CD4-positive, alpha-beta T cell (primary cell): ENCODE results near the gene NOD1. TPM values are rescaled to one million over a fixed set of nuclear protein-coding genes. Genes with fewer than 3 reads are reported as not detected.
A peak's percentile ranks its signal among the peaks of the same experiment; 100 is the strongest.

Experiments
- ATAC-seq: fragments of 200-7000 bp; cut with Tn5 transposase; one replicate; pipeline ENCODE4 v1.10.0; 2022; ENCODE audit warnings: mild to moderate bottlenecking; ENCODE audit not compliant: poor library complexity
- CTCF ChIA-PET: fragments of 350-600 bp; sonication (Branson Sonifier 250); formaldehyde crosslinking; loops from one replicate; lab custom pipeline; 2021; ENCODE audit warnings: antibody characterized with exemption, inconsistent platforms; lab: Charles Lee
- POLR2A ChIA-PET: fragments of 350-600 bp; sonication (Branson Sonifier 250); formaldehyde crosslinking; loops from one replicate; lab custom pipeline; 2021; ENCODE audit warnings: antibody characterized with exemption, inconsistent platforms; lab: Charles Lee
- DNase-seq, 14 experiments: peaks; one replicate each; pipeline ENCODE4 v3.0.0-alpha.2; 2013 to 2020; ENCODE audit warnings: mixed read lengths in 2 of 14
- H3K27ac ChIP-seq, 2 donors: one replicate each; pipeline versions ENCODE4 v1.5.1 to v1.7.0; 2013; ENCODE audit warnings: low read length in 2 of 2, low read depth in 1 of 2, mild to moderate bottlenecking in 1 of 2
- H3K27me3 ChIP-seq, 2 experiments: 1 replicate in 1 of 2; 2 replicates in 1 of 2; pipeline versions ENCODE4 v1.6.1 to v1.7.0; 2013; ENCODE audit warnings: low read length in 2 of 2, control low read depth in 1 of 2, mild to moderate bottlenecking in 1 of 2, moderate library complexity in 1 of 2; ENCODE audit not compliant: insufficient read depth in 2 of 2, control insufficient read depth in 1 of 2
- H3K36me3 ChIP-seq: one replicate; pipeline ENCODE4 v1.6.1; 2013; ENCODE audit warnings: low read length, control low read depth; ENCODE audit not compliant: insufficient read depth
- H3K4me1 ChIP-seq: one replicate; pipeline ENCODE4 v1.6.1; 2013; ENCODE audit warnings: low read length, control low read depth; ENCODE audit not compliant: insufficient read depth
- H3K4me3 ChIP-seq: one replicate; pipeline ENCODE4 v1.5.1; 2013; ENCODE audit warnings: mild to moderate bottlenecking, low read length, moderate library complexity
- H3K9me3 ChIP-seq, 2 experiments: 1 replicate in 1 of 2; 2 replicates in 1 of 2; pipeline versions ENCODE4 v1.6.1 to v1.7.0; 2013; ENCODE audit warnings: low read length in 2 of 2, mild to moderate bottlenecking in 2 of 2, control low read depth in 1 of 2, moderate library complexity in 1 of 2; ENCODE audit not compliant: control insufficient read depth in 1 of 2, insufficient read depth in 1 of 2
- H3K27ac Mint-ChIP-seq: one replicate; pipeline ENCODE4 v1.8.0; 2020; ENCODE audit warnings: mixed read lengths
- H3K27me3 Mint-ChIP-seq: one replicate; pipeline ENCODE4 v1.8.0; 2021; ENCODE audit warnings: mixed read lengths
- H3K36me3 Mint-ChIP-seq: one replicate; pipeline ENCODE4 v1.8.0; 2021; ENCODE audit warnings: low read depth, mixed read lengths
- H3K4me1 Mint-ChIP-seq: one replicate; pipeline ENCODE4 v1.8.0; 2021; ENCODE audit warnings: low read depth, mixed read lengths
- H3K4me3 Mint-ChIP-seq: one replicate; pipeline ENCODE4 v1.8.0; 2020; ENCODE audit warnings: mild to moderate bottlenecking, mixed read lengths
- H3K9me3 Mint-ChIP-seq: one replicate; pipeline ENCODE4 v1.8.0; 2020; ENCODE audit warnings: mixed read lengths
- intact Hi-C, 2 experiments: fragments of 100-400 bp; cut with DNase I in 1 of 2; cut with micrococcal nuclease in 1 of 2; formaldehyde crosslinking; loops; one replicate each; pipeline versions ENCODE4 v1.15.1 to v1.9.0; 2023 to 2025; cut with DNase I, micrococcal nuclease
- total RNA-seq, 174 experiments: library from RNA in 2 of 174; stranded (reverse) in 2 of 174; gene quantifications; one replicate each; pipeline ENCODE4 v1.2.3 and lab custom pipeline; 2021 to 2026
- TF ChIP-seq, protein P1 (sequence below): fragments of 200-600 bp; IDR thresholded peaks from one replicate; pipeline ENCODE4 v1.8.0; 2022; ENCODE audit warnings: antibody characterized with exemption, mild to moderate bottlenecking

The NOD1 gene
- total RNA-seq, 2 experiments from 2014 or later = 11.6 to 12.6 TPM

DNA sequence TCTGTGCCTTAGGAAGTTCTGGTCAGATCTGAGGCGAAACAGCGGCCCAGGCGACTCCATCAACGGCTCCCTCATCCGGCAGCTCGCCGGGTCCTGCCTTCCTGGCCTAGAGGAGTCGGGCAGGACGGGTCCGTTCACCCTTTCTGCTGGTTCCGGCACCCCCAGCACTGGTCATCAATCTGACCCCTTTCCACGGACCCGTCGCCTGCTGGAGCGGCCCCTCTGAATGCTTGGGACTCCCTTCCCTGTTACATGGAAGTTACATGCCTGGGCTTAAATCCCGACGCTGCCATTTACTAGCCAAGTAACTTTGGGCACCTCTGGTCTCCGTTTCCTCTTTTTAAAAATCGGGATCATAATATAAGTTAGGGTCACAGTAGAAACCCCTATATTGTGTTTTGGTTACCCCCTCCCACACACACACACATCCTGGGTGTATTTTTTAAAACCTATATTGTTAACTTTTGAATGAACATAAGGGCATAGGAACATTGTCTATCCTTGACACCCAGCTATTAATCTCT is 26.7 kb upstream of the NOD1 start:
- Mint-ChIP-seq H3K27me3 (no peaks in the 10 kb centered on the region), H3K36me3 (peaks cover 11% of the 10 kb centered on the region), H3K4me3 (peak overlapping the region; percentile 94), H3K9me3 (no peaks in the 10 kb centered on the region), H3K4me1 (peaks cover 29% of the 10 kb centered on the region), H3K27ac (peak overlapping the region; percentile 74)
- ChIA-PET POLR2A (interaction anchor here (4.1 kb wide), 1 partner anchor 26 kb away, joined by 19 read pairs; the partner anchor contains the start of gene NOD1), CTCF (no interaction called here)
- H3K36me3 ChIP-seq = no peaks in the 10 kb centered on the region
- intact Hi-C loops = loop anchor here (2.0 to 5.0 kb wide), 5 partner anchors 26 to 478 kb away; partner anchors contain the start of genes FKBP14 (in 1 of the 2), GARS1 (in 1 of the 2), NOD1 (in 1 of the 2) and PLEKHA8 (in 1 of the 2)
- ATAC-seq = no peak
- no peaks in the 10 kb centered on the region for H3K27me3 ChIP-seq
- peak overlapping the region; percentile 42 to 57 for H3K27ac ChIP-seq
- TF ChIP-seq, protein P1, sequence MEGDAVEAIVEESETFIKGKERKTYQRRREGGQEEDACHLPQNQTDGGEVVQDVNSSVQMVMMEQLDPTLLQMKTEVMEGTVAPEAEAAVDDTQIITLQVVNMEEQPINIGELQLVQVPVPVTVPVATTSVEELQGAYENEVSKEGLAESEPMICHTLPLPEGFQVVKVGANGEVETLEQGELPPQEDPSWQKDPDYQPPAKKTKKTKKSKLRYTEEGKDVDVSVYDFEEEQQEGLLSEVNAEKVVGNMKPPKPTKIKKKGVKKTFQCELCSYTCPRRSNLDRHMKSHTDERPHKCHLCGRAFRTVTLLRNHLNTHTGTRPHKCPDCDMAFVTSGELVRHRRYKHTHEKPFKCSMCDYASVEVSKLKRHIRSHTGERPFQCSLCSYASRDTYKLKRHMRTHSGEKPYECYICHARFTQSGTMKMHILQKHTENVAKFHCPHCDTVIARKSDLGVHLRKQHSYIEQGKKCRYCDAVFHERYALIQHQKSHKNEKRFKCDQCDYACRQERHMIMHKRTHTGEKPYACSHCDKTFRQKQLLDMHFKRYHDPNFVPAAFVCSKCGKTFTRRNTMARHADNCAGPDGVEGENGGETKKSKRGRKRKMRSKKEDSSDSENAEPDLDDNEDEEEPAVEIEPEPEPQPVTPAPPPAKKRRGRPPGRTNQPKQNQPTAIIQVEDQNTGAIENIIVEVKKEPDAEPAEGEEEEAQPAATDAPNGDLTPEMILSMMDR = no peak
- peaks cover 19% of the 10 kb centered on the region for H3K4me1 ChIP-seq
- no peaks in the 10 kb centered on the region for H3K9me3 ChIP-seq
- H3K4me3 ChIP-seq = peak overlapping the region; percentile 88
- no peak for DNase-seq

DNA sequence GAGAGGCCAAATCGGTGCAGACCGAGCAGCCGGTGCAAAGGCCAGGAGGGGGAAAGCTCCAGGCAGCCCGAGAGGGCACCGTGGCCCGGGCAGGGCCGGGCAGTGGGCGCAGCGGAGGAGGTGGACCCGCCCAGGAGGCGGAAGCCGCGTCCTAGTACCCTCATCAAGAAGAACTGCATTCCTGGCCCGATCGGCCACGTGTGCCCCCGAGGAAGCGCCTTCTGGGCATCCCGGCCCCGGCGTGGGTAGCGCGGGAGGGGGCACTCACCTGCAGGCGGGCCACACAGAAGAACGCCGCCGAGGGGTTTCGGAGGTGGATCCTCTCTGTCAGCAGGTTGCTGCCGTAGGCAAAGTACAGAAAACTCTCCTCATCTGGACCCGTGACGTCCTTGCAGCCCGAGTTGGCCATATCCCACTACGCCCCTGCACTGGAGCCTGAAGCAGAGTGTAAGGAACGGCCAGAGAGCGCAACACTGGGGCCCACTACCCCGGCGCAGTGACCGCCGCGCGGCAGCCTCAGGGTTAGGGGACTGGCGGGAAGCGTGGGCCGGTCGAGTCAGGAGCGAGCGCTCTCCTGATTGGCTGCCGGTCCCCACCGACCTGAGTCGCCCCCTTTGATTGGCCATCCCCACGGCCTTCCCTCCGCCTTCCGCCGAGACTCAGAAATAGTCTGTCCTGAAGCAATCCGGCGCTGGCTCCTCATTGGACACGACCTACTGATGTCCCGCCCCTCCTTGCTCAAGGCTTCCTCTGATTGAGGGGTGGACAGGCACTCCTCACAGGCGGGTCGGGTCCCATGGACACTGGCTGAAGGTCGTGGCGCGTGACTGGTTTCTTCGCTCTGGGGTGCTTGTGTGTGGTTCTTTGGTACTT is 26.0 kb upstream of the NOD1 start, which contains the start of gene GGCT:
TSS of gene GGCT (minus strand) at position 529 of the 873 bp plus-strand sequence. CDS start at position 409, 120 bp downstream.
- H3K4me1 Mint-ChIP-seq = peaks cover 29% of the 10 kb centered on the region
- peaks cover 19% of the 10 kb centered on the region for H3K4me1 ChIP-seq
- H3K9me3 ChIP-seq = no peaks in the 10 kb centered on the region

More for the DNA sequence above, 26.0 kb upstream of the NOD1 start, which contains the start of gene GGCT:
- peak within 1 kb of the TSS; percentile 94 for H3K4me3 Mint-ChIP-seq
- Histone ChIP-seq H3K27me3 (no peaks in the 10 kb centered on the region), H3K36me3 (no peaks in the 10 kb centered on the region), H3K27ac (peak within 1 kb of the TSS; percentile 42 to 57), H3K4me3 (peak within 1 kb of the TSS; percentile 88)
- H3K27ac Mint-ChIP-seq = peak within 1 kb of the TSS; percentile 74
- H3K27me3 Mint-ChIP-seq = no peaks in the 10 kb centered on the region
- TF ChIP-seq, protein P1 = no peak
- ATAC-seq (peak; percentile 98), DNase-seq (peak; percentile 93 to 98 (median 95))
- ChIA-PET CTCF (no interaction called here), POLR2A (interaction anchor here (4.1 kb wide), 1 partner anchor 26 kb away, joined by 19 read pairs; the partner anchor contains the start of gene NOD1)
- H3K36me3 Mint-ChIP-seq = peaks cover 18% of the 10 kb centered on the region
- no peaks in the 10 kb centered on the region for H3K9me3 Mint-ChIP-seq
- intact Hi-C loops = loop anchor here (2.0 to 5.0 kb wide), 7 partner anchors 26 to 477 kb away; partner anchors contain the start of genes FKBP14 (in 1 of the 2), GARS1 (in 1 of the 2), MTURN (in 1 of the 2) and NOD1 (in 1 of the 2)
